Esophagus squamous epithelium (tissue), 4 donors: ENCODE data around the gene MBNL1.

ENCODE experiments used
- CTCF ChIP-seq, 6 experiments: fragments of 450-650 bp in 4 of 6; fragments of 200-600 bp in 2 of 6; sonication (generic) in 2 of 6; IDR thresholded peaks; one replicate each; pipeline ENCODE4 v1.5.1; 2016 to 2019; ENCODE audit warnings: antibody characterized with exemption in 6 of 6, mild to moderate bottlenecking in 4 of 6, moderate library complexity in 4 of 6
- POLR2A ChIP-seq, 4 donors: fragments of 450-650 bp; IDR thresholded peaks; one replicate each; pipeline ENCODE4 v1.6.1; 2017; ENCODE audit warnings: antibody characterized with exemption in 4 of 4, mild to moderate bottlenecking in 4 of 4, moderate library complexity in 3 of 4

GRCh38 chr3:152402695-152403451 is 134.1 kb downstream of the MBNL1 start:
- TF ChIP-seq CTCF (IDR thresholded peaks at IDR 0.05) (no peak), POLR2A (IDR thresholded peaks at IDR 0.05) (no peak)
